ENCODE data around the gene MSH6. TPM values are rescaled to one million over a fixed set of nuclear protein-coding genes. Genes with fewer than 3 reads are reported as not detected.

Gene MSH6
- total and polyA plus RNA-seq, 2 experiments from 2014 or later: 50.6 to 82.7 TPM

DNA sequence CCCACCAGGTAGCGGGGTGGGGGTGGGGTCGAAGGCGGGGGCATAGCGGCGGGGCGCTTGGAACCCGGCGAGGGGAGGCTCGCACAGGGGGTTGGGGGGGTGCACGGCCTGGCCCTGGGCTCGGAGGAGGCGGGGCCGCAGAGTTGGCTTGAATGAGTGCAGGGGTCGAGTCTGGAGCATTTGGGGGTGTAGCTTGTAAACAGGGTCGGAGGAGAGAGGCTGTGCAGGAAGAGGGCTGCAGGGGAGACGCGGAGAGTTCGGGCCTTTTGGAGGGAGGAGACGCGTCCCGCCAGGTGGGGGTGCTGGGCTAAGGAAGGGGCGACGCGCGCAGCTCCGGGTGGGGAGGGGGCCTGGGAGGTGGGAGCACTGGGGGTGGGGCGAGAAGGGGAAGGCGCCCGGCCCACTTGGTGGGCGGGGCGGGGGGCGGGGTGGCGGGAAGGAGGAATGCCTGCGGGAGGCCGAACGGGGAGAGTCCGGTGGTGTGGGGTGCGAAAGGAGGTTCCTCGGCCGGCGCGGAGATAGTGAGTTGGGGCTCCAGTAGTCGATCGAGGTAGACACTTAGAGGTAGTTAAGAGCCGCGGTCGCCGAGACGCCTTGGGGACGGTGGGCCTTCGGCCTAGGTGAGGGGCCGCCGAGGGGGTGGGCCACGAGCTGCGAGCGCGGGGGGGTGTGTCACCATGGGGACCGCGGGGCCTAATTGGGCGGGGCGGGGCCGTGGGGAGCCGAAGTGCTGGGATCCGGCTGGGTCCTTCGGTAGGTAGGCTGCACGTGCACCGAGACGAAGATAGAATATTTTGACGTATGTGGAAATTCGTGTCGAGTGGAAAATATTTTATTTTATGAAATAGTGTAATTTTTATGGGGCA, 774 bp downstream of the MSH6 start:
- under 1% methylated on average over 30 of the region's 71 CpGs for WGBS (ENCODE audit: low lambda C conversion rate, missing lambda C conversion rate)
- Histone ChIP-seq H3K79me2 (peaks cover 49% of the 10 kb centered on the region), H3K4me2 (peak overlapping the region; percentile 97), H4K20me1 (ENCODE audit: insufficient read depth, poor library complexity, severe bottlenecking) (peaks cover 41% of the 10 kb centered on the region), H3K27ac (peak overlapping the region; percentile 97), H3K4me1 (ENCODE audit: insufficient read depth) (peaks cover 15% of the 10 kb centered on the region), H3K4me3 (peak overlapping the region; percentile 98), H3K9me2 (replicated peaks; ENCODE audit: insufficient read depth) (no peaks in the 10 kb centered on the region), H3K36me3 (replicated peaks; ENCODE audit: insufficient read depth, low read depth) (no peaks in the 10 kb centered on the region), H3K27me3 (no peaks in the 10 kb centered on the region), H3K9me3 (ENCODE audit: low read depth) (no peaks in the 10 kb centered on the region), H2AFZ (peak overlapping the region; percentile 95)
- TF ChIP-seq EZH2phosphoT487 (IDR thresholded peaks at IDR 0.05; ENCODE audit: low read depth, severe bottlenecking, unreplicated experiment): no peak
- TF ChIP-seq, protein P1, sequence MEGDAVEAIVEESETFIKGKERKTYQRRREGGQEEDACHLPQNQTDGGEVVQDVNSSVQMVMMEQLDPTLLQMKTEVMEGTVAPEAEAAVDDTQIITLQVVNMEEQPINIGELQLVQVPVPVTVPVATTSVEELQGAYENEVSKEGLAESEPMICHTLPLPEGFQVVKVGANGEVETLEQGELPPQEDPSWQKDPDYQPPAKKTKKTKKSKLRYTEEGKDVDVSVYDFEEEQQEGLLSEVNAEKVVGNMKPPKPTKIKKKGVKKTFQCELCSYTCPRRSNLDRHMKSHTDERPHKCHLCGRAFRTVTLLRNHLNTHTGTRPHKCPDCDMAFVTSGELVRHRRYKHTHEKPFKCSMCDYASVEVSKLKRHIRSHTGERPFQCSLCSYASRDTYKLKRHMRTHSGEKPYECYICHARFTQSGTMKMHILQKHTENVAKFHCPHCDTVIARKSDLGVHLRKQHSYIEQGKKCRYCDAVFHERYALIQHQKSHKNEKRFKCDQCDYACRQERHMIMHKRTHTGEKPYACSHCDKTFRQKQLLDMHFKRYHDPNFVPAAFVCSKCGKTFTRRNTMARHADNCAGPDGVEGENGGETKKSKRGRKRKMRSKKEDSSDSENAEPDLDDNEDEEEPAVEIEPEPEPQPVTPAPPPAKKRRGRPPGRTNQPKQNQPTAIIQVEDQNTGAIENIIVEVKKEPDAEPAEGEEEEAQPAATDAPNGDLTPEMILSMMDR (IDR thresholded peaks at IDR 0.05; ENCODE audit: poor library complexity): no peak
- TF ChIP-seq EZH2 (IDR thresholded peaks at IDR 0.05; ENCODE audit: borderline replicate concordance): no peak
- peak; percentile 90 for DNase-seq (ENCODE audit: low spot score)

DNA sequence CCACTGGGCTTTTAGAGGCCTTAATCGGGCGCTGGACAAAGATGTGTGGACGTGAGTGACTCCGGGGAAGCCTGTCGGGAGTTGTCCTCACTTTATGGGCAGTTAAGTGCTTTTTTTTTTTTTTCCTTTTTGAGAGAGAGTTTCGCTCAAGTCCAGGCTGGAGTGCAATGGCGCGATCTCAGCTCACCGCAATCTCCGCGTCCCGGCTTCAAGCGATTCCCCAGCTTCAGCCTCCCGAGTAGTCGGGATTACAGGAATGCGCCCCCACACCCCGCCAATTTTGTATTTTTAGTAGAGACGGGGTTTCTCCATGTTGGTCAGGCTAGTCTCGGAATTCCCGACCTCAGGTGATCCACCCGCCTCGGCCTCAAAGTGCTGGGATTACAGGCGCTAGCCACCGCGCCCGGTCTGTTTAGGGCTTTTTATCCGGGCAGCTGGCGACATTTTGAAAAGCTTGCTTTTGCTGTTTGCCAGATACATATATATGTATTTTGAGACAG, 1.5 kb downstream of the MSH6 start:
- TF ChIP-seq, protein P1 (IDR thresholded peaks at IDR 0.05; ENCODE audit: poor library complexity): no peak
- TF ChIP-seq EZH2 (IDR thresholded peaks at IDR 0.05; ENCODE audit: borderline replicate concordance) (no peak), EZH2phosphoT487 (IDR thresholded peaks at IDR 0.05; ENCODE audit: low read depth, severe bottlenecking, unreplicated experiment) (no peak)
- Histone ChIP-seq H3K79me2 (peaks cover 56% of the 10 kb centered on the region), H3K27ac (peak overlapping the region; percentile 97), H3K4me2 (peak overlapping the region; percentile 97), H3K27me3 (no peaks in the 10 kb centered on the region), H3K4me1 (ENCODE audit: insufficient read depth) (peaks cover 15% of the 10 kb centered on the region), H3K4me3 (peak overlapping the region; percentile 98), H3K9me2 (replicated peaks; ENCODE audit: insufficient read depth) (no peaks in the 10 kb centered on the region), H3K9me3 (ENCODE audit: low read depth) (no peaks in the 10 kb centered on the region), H4K20me1 (ENCODE audit: insufficient read depth, poor library complexity, severe bottlenecking) (peaks cover 46% of the 10 kb centered on the region), H2AFZ (peak overlapping the region; percentile 59), H3K36me3 (replicated peaks; ENCODE audit: insufficient read depth, low read depth) (no peaks in the 10 kb centered on the region)
- 6% methylated on average over 28 of the region's 28 CpGs for WGBS (ENCODE audit: low lambda C conversion rate, missing lambda C conversion rate)
- DNase-seq (ENCODE audit: low spot score): peak; percentile 44

DNA sequence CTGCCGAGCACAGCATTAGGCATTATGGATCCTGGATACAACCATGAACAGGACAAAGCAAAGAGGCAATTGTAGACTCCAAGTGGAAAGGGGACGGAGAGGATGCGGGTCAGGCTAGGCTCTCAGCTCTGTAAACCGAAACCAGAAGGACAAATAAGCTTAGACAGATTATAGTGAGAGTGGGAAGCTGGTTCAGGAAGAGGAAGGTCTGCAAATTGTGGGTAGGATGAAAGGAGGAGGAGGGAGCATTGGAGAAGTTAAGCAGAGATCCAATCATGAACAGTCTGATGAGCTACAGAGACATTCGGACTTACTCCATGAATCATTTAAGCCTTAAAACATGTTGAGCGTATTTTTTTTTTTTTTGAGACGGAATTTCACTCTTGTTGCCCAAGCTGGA, 3.0 kb downstream of the MSH6 start:
- no peaks in the 10 kb centered on the region for H3K27me3 ChIP-seq
- no peaks in the 10 kb centered on the region for H3K36me3 ChIP-seq (replicated peaks; ENCODE audit: insufficient read depth, low read depth)
- H3K9me2 ChIP-seq (replicated peaks; ENCODE audit: insufficient read depth): no peaks in the 10 kb centered on the region
- H3K79me2 ChIP-seq: peaks cover 72% of the 10 kb centered on the region
- no peak overlapping the region for H2AFZ ChIP-seq
- H3K27ac ChIP-seq: peak overlapping the region; percentile 97
- H4K20me1 ChIP-seq (ENCODE audit: insufficient read depth, poor library complexity, severe bottlenecking): peaks cover 62% of the 10 kb centered on the region
- TF ChIP-seq EZH2 (IDR thresholded peaks at IDR 0.05; ENCODE audit: borderline replicate concordance) (no peak), EZH2phosphoT487 (IDR thresholded peaks at IDR 0.05; ENCODE audit: low read depth, severe bottlenecking, unreplicated experiment) (no peak)
- TF ChIP-seq, protein P1 (IDR thresholded peaks at IDR 0.05; ENCODE audit: poor library complexity): no peak
- H3K4me2 ChIP-seq: peak overlapping the region; percentile 97
- 59% methylated on average over 7 of the region's 7 CpGs for WGBS (ENCODE audit: low lambda C conversion rate, missing lambda C conversion rate)
- DNase-seq (ENCODE audit: low spot score): no peak
- H3K9me3 ChIP-seq (ENCODE audit: low read depth): no peaks in the 10 kb centered on the region
- H3K4me3 ChIP-seq: no peak overlapping the region
- H3K4me1 ChIP-seq (ENCODE audit: insufficient read depth): peaks cover 15% of the 10 kb centered on the region

All from hepatocyte (in vitro differentiated cells).